ENCODE data around the gene DIAPH1. TPM values are rescaled to one million over a fixed set of nuclear protein-coding genes. Genes with fewer than 3 reads are reported as not detected.

The DIAPH1 gene
- total RNA-seq, 1 donor from 2014 or later, result 43.0 TPM

DNA sequence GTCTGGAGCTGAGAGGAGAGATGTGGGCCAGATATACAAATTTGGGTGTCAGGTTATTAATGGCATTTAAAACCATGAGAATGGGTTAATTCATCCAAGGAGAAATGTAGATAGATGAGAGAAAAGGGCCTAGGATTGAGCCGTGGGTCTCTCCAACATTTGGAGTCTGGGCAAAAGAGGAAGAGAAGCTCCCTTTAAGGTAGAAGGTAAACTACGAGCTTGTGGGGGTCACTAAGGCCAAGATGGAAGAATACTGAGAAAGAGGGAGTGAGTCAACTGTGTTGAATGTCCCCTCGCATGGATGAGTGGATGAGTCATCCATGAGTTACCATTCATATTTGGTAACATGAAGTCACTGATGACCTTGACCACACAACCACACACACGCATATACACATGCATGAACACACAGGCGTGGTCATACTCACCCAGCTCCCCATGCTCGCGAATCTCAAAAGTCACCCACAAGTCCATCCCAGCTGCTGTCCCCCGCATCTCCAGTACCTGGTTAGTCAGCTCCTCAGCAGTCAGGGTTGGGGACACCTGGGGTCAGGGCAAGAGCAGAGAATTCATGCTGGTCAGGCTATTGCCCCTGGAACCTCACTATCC, 39.2 kb upstream of the DIAPH1 start:
- Mint-ChIP-seq H3K36me3 (peaks cover 25% of the 10 kb centered on the region), H3K27ac (no peak overlapping the region), H3K9me3 (no peaks in the 10 kb centered on the region), H3K27me3 (ENCODE audit: low read depth) (no peaks in the 10 kb centered on the region), H3K4me3 (no peak overlapping the region), H3K4me1 (no peaks in the 10 kb centered on the region)
- DNase-seq (ENCODE audit: low spot score in 2 of 2, unreplicated experiment in 2 of 2), result no peak
- no peak for TF ChIP-seq CTCF (IDR thresholded peaks at IDR 0.05; ENCODE audit: unreplicated experiment)

- Mint-ChIP-seq H3K36me3 (peaks cover 25% of the 10 kb centered on the region), H3K27ac (no peak overlapping the region), H3K4me1 (no peaks in the 10 kb centered on the region), H3K4me3 (no peak overlapping the region), H3K9me3 (no peaks in the 10 kb centered on the region), H3K27me3 (ENCODE audit: low read depth) (no peaks in the 10 kb centered on the region)
- DNase-seq (ENCODE audit: low spot score in 2 of 2, unreplicated experiment in 2 of 2), result no peak
- TF ChIP-seq CTCF (IDR thresholded peaks at IDR 0.05; ENCODE audit: unreplicated experiment), result no peak
Measured at GRCh38 chr5:141657404-141657803, 38.6 kb upstream of the DIAPH1 start.

DNA sequence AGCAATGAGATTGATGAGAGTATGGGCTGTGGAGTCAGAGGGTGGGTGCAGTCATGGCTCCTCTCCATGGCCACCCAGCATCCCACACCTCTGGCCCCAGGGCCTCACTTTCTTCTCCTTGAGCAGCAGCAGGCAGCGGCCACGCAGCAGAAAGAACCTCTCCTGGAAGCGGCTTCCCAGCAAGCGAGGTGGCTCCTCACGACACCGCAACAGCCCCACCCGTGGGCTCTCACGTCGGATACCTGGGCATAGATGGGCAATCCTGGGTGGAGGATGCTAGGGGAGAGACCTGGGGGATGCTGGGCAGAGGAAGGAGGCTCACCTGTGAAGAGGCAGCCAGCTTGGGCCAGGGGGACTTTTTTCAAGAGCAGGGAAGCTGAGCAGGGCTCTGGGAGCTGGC, 37.6 kb upstream of the DIAPH1 start:
- H3K4me3 Mint-ChIP-seq, result no peak overlapping the region
- H3K27me3 Mint-ChIP-seq (ENCODE audit: low read depth), result no peaks in the 10 kb centered on the region

GRCh38 chr5:141655020-141655419, 36.2 kb upstream of the DIAPH1 start:
- no peak overlapping the region for H3K27ac Mint-ChIP-seq

More for the DNA sequence above, 37.6 kb upstream of the DIAPH1 start:
- Mint-ChIP-seq H3K9me3 (no peaks in the 10 kb centered on the region), H3K4me1 (peaks cover 5% of the 10 kb centered on the region), H3K27ac (no peak overlapping the region), H3K36me3 (peaks cover 25% of the 10 kb centered on the region)
- no peak for TF ChIP-seq CTCF (IDR thresholded peaks at IDR 0.05; ENCODE audit: unreplicated experiment)
- no peak for DNase-seq (ENCODE audit: low spot score in 2 of 2, unreplicated experiment in 2 of 2)

GRCh38 chr5:141654298-141654697, 35.5 kb upstream of the DIAPH1 start:
- Mint-ChIP-seq H3K4me3 (no peak overlapping the region), H3K4me1 (peaks cover 11% of the 10 kb centered on the region), H3K9me3 (no peaks in the 10 kb centered on the region), H3K27ac (no peak overlapping the region), H3K27me3 (ENCODE audit: low read depth) (no peaks in the 10 kb centered on the region), H3K36me3 (peaks cover 20% of the 10 kb centered on the region)
- TF ChIP-seq CTCF (IDR thresholded peaks at IDR 0.05; ENCODE audit: unreplicated experiment), result no peak
- DNase-seq (ENCODE audit: low spot score in 2 of 2, unreplicated experiment in 2 of 2), result no peak

More at GRCh38 chr5:141655020-141655419, 36.2 kb upstream of the DIAPH1 start:
- TF ChIP-seq CTCF (IDR thresholded peaks at IDR 0.05; ENCODE audit: unreplicated experiment), result no peak
- H3K4me3 Mint-ChIP-seq, result no peak overlapping the region
- H3K9me3 Mint-ChIP-seq, result no peaks in the 10 kb centered on the region
- DNase-seq (ENCODE audit: low spot score in 2 of 2, unreplicated experiment in 2 of 2), result no peak
- peaks cover 11% of the 10 kb centered on the region for H3K4me1 Mint-ChIP-seq
- peaks cover 25% of the 10 kb centered on the region for H3K36me3 Mint-ChIP-seq
- H3K27me3 Mint-ChIP-seq (ENCODE audit: low read depth), result no peaks in the 10 kb centered on the region

- Mint-ChIP-seq H3K36me3 (peaks cover 10% of the 10 kb centered on the region), H3K27me3 (ENCODE audit: low read depth) (no peaks in the 10 kb centered on the region), H3K4me3 (peak overlapping the region; percentile 96), H3K9me3 (no peaks in the 10 kb centered on the region), H3K4me1 (peaks cover 11% of the 10 kb centered on the region), H3K27ac (no peak overlapping the region)
- no peak for DNase-seq (ENCODE audit: low spot score in 2 of 2, unreplicated experiment in 2 of 2)
- TF ChIP-seq CTCF (IDR thresholded peaks at IDR 0.05; ENCODE audit: unreplicated experiment), result no peak
Measured at GRCh38 chr5:141651728-141652105, 32.9 kb upstream of the DIAPH1 start.

Data from mesothelial cell of epicardium (in vitro differentiated cells).